GM19025 (cell line): ENCODE data around the gene OGG1.

Experiments
- ATAC-seq: cut with Tn5 transposase; IDR thresholded peaks from one replicate; pipeline ENCODE4 v1.9.1; 2021; ENCODE audit warnings: mild to moderate bottlenecking, low read depth, moderate library complexity; ENCODE audit not compliant: unreplicated experiment

The OGG1 gene

GRCh38 chr3:9749645-9750555 is at the start of gene OGG1:
TSS of gene OGG1 (plus strand) at chr3:9749952. CDS start at chr3:9750287, 335 bp downstream.
- ATAC-seq: peak; percentile 89

GRCh38 chr3:9700536-9700935 is 49.2 kb upstream of the OGG1 start:
- no peak for ATAC-seq

GRCh38 chr3:9701006-9701405 is 48.7 kb upstream of the OGG1 start:
- no peak for ATAC-seq

- ATAC-seq: no peak
These were observed 48.0 kb upstream of the OGG1 start for GRCh38 chr3:9701711-9702110.

GRCh38 chr3:9703240-9703639 is 46.5 kb upstream of the OGG1 start:
- ATAC-seq: no peak

- ATAC-seq: no peak
These were observed 45.9 kb upstream of the OGG1 start, which contains the start of gene CPNE9 for GRCh38 chr3:9703736-9704346. TSS of gene CPNE9 (plus strand) at chr3:9703833. CDS start at chr3:9703997, 164 bp downstream.

- no peak for ATAC-seq
These were observed 45.1 kb upstream of the OGG1 start for GRCh38 chr3:9704347-9705322.

GRCh38 chr3:9710174-9710739 is 39.5 kb upstream of the OGG1 start:
- no peak for ATAC-seq

- ATAC-seq: no peak
These were observed 37.3 kb upstream of the OGG1 start for GRCh38 chr3:9712415-9712814.

GRCh38 chr3:9713142-9713541 is 36.6 kb upstream of the OGG1 start:
- ATAC-seq: no peak

GRCh38 chr3:9715136-9715535 is 34.6 kb upstream of the OGG1 start:
- no peak for ATAC-seq

GRCh38 chr3:9715764-9716437 is 33.9 kb upstream of the OGG1 start:
- no peak for ATAC-seq

- ATAC-seq: no peak
These were observed 32.8 kb upstream of the OGG1 start for GRCh38 chr3:9716801-9717555.

GRCh38 chr3:9717563-9717962 is 32.2 kb upstream of the OGG1 start:
- no peak for ATAC-seq

- no peak for ATAC-seq
These were observed 31.6 kb upstream of the OGG1 start for GRCh38 chr3:9718118-9718517.

- ATAC-seq: no peak
These were observed 28.6 kb upstream of the OGG1 start for GRCh38 chr3:9721015-9721699.

- no peak for ATAC-seq
These were observed 28.1 kb upstream of the OGG1 start for GRCh38 chr3:9721700-9722060.

GRCh38 chr3:9725775-9726515 is 23.8 kb upstream of the OGG1 start:
- ATAC-seq: no peak
